Spleen (tissue), 11 donors: Measurements from ENCODE around the gene FERMT1. TPM values are rescaled to one million over a fixed set of nuclear protein-coding genes. Genes with fewer than 3 reads are reported as not detected.
A peak's percentile ranks its signal among the peaks of the same experiment; 100 is the strongest.
"Not testable (repeated sequence)": the region's sequence is repeated elsewhere in the genome, so short reads cannot be mapped to it uniquely, and the experiment has no call there.

Experiments
- DNase-seq: peaks from one replicate; pipeline ENCODE4 v3.0.0-alpha.2; 2020
- H3K27ac ChIP-seq, 8 donors: fragments of 200-600 bp; sonication (generic) in 7 of 8; 1 replicate in 4 of 8; 2 replicates in 4 of 8; pipeline versions ENCODE4 v1.5.0 to v1.8.0; 2016 to 2021; ENCODE audit warnings: inconsistent platforms in 4 of 8, mild to moderate bottlenecking in 4 of 8, moderate library complexity in 1 of 8
- H3K27me3 ChIP-seq, 7 donors: fragments of 200-600 bp; sonication (generic) in 6 of 7; replicated peaks in 1 of 7; 1 replicate in 4 of 7; 2 replicates in 3 of 7; pipeline versions ENCODE4 v1.5.0 to v1.8.0; 2016 to 2021; ENCODE audit warnings: inconsistent platforms in 3 of 7, mild to moderate bottlenecking in 1 of 7
- H3K36me3 ChIP-seq, 6 donors: fragments of 200-600 bp; sonication (generic) in 5 of 6; 1 replicate in 4 of 6; 2 replicates in 2 of 6; pipeline versions ENCODE4 v1.5.0 to v1.8.0; 2016 to 2021; ENCODE audit warnings: inconsistent platforms in 2 of 6
- H3K4me1 ChIP-seq, 6 donors: fragments of 200-600 bp; sonication (generic) in 5 of 6; 1 replicate in 3 of 6; 2 replicates in 3 of 6; pipeline versions ENCODE4 v1.5.0 to v1.8.0; 2016 to 2021; ENCODE audit warnings: inconsistent platforms in 3 of 6
- H3K4me3 ChIP-seq, 8 donors: fragments of 200-600 bp; sonication (generic) in 7 of 8; 1 replicate in 4 of 8; 2 replicates in 4 of 8; pipeline versions ENCODE4 v1.5.0 to v1.8.0; 2016 to 2021; ENCODE audit warnings: inconsistent platforms in 4 of 8, mild to moderate bottlenecking in 4 of 8, moderate library complexity in 2 of 8
- H3K9me3 ChIP-seq, 8 donors: fragments of 200-600 bp; sonication (generic) in 7 of 8; 1 replicate in 4 of 8; 2 replicates in 4 of 8; pipeline versions ENCODE4 v1.5.0 to v1.8.0; 2016 to 2021; ENCODE audit warnings: inconsistent platforms in 4 of 8
- CTCF ChIP-seq, 11 experiments: fragments of 200-600 bp in 7 of 11; fragments of 450-650 bp in 4 of 11; sonication (generic) in 4 of 11; IDR thresholded peaks in 8 of 11; conservative IDR thresholded peaks in 3 of 11; 1 replicate in 7 of 11; 2 replicates in 4 of 11; pipeline versions ENCODE4 v1.4.0 to v1.8.0; 2016 to 2021; ENCODE audit warnings: antibody characterized with exemption in 11 of 11, inconsistent platforms in 4 of 11, mild to moderate bottlenecking in 1 of 11
- POLR2A ChIP-seq, 3 donors: fragments of 450-650 bp; IDR thresholded peaks; one replicate each; pipeline ENCODE4 v1.5.1; 2017; ENCODE audit warnings: antibody characterized with exemption in 3 of 3, mild to moderate bottlenecking in 1 of 3
- POLR2AphosphoS5 ChIP-seq, 3 donors: sonication (generic); formaldehyde crosslinking; IDR thresholded peaks; one replicate each; pipeline ENCODE4 v1.5.1; 2017; ENCODE audit warnings: antibody characterized with exemption in 3 of 3
- WGBS, 5 donors: extraction: QIAGEN DNeasy Blood & Tissue Kit in 3 of 5; methylation state at CpG; one replicate each; pipeline versions ENCODE4 v1.1.5 to v1.1.7; 2013 to 2018; 5-methylcytosine and 5-hydroxymethylcytosine counted together
- intact Hi-C: fragments of 100-400 bp; cut with DNase I; formaldehyde crosslinking; loops from one replicate; pipeline ENCODE4 v1.15.0; 2023; ENCODE audit warnings: low total_unique reads
- polyA plus RNA-seq, 3 donors: library from polyadenylated mRNA; stranded (reverse); fragments of 200-250 nt; gene quantifications; one replicate each; pipeline ENCODE4 v1.2.1, GENCODE V29; 2013
- total RNA-seq, 7 donors: library from RNA; depleted of rRNA in 3 of 7; stranded (reverse); fragments of >200 nt in 3 of 7; fragmentation: NEBNext Ultra II Directional in 4 of 7; extraction: Animal tissue kit (Norgen Biotek cat#: 25700) in 4 of 7; gene quantifications; one replicate each; pipeline versions ENCODE4 v1.1.0 to v1.2.1, GENCODE V29; 2016 to 2021
- donor health status: healthy with polysubstance abuse.
- donor health status: DM: no; HTN: no; CAD: no; lungs with moderate emphysema.
- donor health status: DM: no; HTN: no; CAD: no.
- donor health status: Bipolar disorder and iron deficiency.
- donor health status: healthy.
- donor health status: DM: no; HTN: no; CAD: no.
- donor health status: DM: yes; HTN: yes; CAD: no.

The FERMT1 gene
- total and polyA plus RNA-seq, 10 donors, result 0.06 to 1.3 (median 0.33) TPM

DNA sequence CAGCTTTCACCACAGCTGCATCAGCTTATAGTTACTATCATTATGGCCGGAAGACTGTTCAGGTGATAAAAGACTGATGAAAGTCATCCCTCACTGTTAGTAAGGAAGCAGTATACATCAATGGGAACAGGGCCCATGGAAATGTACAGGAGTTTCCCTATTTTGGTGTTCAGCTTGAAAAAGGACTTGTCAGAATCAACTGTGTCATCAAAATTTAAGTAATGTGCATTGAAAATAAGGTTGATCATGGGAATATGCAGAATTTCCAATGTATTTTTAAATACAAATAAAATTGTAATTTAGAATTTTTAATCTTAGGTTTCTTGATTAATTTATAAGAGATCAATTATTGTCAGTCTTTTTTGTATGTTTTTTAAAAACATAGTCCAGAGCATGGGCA is 85.7 kb downstream of the FERMT1 start:
- H3K4me1 ChIP-seq, result peaks cover 0 to 17% (median 6%) of the 10 kb centered on the region in 6 donors
- TF ChIP-seq CTCF (IDR thresholded peaks at IDR 0.05 in 8 of 11, conservative IDR thresholded peaks at IDR 0.05 in 3 of 11), result no peak
- no peak for TF ChIP-seq POLR2A (IDR thresholded peaks at IDR 0.05)
- TF ChIP-seq POLR2AphosphoS5 (IDR thresholded peaks at IDR 0.05), result no peak
- H3K27me3 ChIP-seq, result no peaks in the 10 kb centered on the region
- WGBS, 5 donors, result 88 to 100% (median 96%) methylated on average over 1 of the region's 1 CpG
- no peak for DNase-seq
- H3K27ac ChIP-seq, result no peak overlapping the region
- H3K9me3 ChIP-seq, result no peaks in the 10 kb centered on the region
- H3K4me3 ChIP-seq, result no peak overlapping the region
- intact Hi-C loops, result no loop called here
- peaks cover 0 to 100% (median 82%) of the 10 kb centered on the region in 6 donors for H3K36me3 ChIP-seq

DNA sequence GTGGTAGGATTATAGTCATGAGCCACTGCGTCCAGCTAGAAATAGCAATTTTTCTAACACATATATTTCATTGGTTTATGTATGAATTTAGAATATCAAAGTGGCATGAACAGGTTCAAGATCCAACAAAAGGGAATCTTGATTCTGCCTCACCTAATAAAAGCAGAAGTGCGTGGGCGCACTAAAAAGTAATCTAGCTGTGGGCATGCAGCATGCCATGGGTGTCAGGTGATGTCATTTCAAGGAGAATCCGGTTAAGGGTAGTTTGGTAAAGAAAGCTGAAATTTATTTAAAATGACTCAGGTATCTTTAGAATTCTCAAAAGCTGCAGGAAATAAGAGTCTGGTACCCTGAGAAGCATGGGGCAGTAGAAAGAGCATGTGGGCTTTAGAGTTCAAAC is 86.6 kb downstream of the FERMT1 start:
- TF ChIP-seq CTCF (IDR thresholded peaks at IDR 0.05 in 8 of 11, conservative IDR thresholded peaks at IDR 0.05 in 3 of 11) (no peak), POLR2AphosphoS5 (IDR thresholded peaks at IDR 0.05) (no peak), POLR2A (IDR thresholded peaks at IDR 0.05) (no peak)
- no peak overlapping the region for H3K27ac ChIP-seq
- no peak overlapping the region for H3K4me3 ChIP-seq
- H3K36me3 ChIP-seq, result peaks cover 0 to 98% (median 74%) of the 10 kb centered on the region in 6 donors
- intact Hi-C loops, result no loop called here
- H3K27me3 ChIP-seq, result no peaks in the 10 kb centered on the region
- WGBS, 5 donors, result 95 to 98% (median 95%) methylated on average over 4 of the region's 4 CpGs
- no peak for DNase-seq
- H3K9me3 ChIP-seq, result no peaks in the 10 kb centered on the region
- H3K4me1 ChIP-seq, result peaks cover 0 to 17% (median 6%) of the 10 kb centered on the region in 6 donors

GRCh38 chr20:6034134-6034969 is 88.5 kb downstream of the FERMT1 start:
- Histone ChIP-seq H3K4me3 (no peak overlapping the region), H3K27ac (peak overlapping the region in 1 of 8 donors; percentile 30), H3K9me3 (no peaks in the 10 kb centered on the region), H3K36me3 (peaks cover 0 to 93% (median 59%) of the 10 kb centered on the region in 6 donors), H3K27me3 (no peaks in the 10 kb centered on the region), H3K4me1 (peaks cover 0 to 17% (median 6%) of the 10 kb centered on the region in 6 donors)
- TF ChIP-seq CTCF (IDR thresholded peaks at IDR 0.05 in 8 of 11, conservative IDR thresholded peaks at IDR 0.05 in 3 of 11), result no peak
- no peak for TF ChIP-seq POLR2A (IDR thresholded peaks at IDR 0.05)
- TF ChIP-seq POLR2AphosphoS5 (IDR thresholded peaks at IDR 0.05), result no peak
- DNase-seq, result no peak
- 22 to 42% (median 26%) methylated on average over 2 of the region's 2 CpGs for WGBS, 5 donors
- intact Hi-C loops, result no loop called here

DNA sequence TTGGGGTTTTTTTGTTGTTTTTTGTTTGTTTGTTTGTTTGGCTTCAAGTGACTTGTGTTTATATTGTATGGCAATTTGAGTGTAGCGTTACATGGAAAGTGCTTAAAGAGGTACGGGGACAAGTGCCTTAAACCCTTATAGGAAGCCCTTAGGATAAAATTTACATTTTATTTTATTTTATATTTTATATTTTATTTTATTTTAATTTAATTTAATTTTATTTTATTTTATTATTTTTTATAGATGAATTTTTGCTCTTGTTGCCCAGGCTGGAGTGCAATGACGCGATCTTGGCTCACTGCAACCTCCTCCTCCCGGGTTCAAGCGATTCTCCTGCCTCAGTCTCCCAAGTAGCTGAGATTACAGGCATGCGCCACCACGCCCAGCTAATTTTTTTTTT is 89.9 kb downstream of the FERMT1 start:
- H3K27me3 ChIP-seq, H3K27ac ChIP-seq, intact Hi-C loops, DNase-seq, H3K4me3 ChIP-seq, H3K9me3 ChIP-seq: not testable (repeated sequence)
- H3K4me1 ChIP-seq, result peaks cover 0 to 17% (median 6%) of the 10 kb centered on the region in 6 donors
- 97 to 99% (median 97%) methylated on average over 8 of the region's 8 CpGs for WGBS, 5 donors
- peaks cover 0 to 90% (median 48%) of the 10 kb centered on the region in 6 donors for H3K36me3 ChIP-seq
